Fibroblast of gingiva (primary cell): ENCODE measurements around the gene FOXK1.
"Not testable (repeated sequence)": the region's sequence is repeated elsewhere in the genome, so short reads cannot be mapped to it uniquely, and the experiment has no call there.

Experiments used
- DNase-seq: peaks from one replicate; pipeline ENCODE4 v3.0.0-alpha.2; 2011; ENCODE audit warnings: low read depth

FOXK1 gene

DNA sequence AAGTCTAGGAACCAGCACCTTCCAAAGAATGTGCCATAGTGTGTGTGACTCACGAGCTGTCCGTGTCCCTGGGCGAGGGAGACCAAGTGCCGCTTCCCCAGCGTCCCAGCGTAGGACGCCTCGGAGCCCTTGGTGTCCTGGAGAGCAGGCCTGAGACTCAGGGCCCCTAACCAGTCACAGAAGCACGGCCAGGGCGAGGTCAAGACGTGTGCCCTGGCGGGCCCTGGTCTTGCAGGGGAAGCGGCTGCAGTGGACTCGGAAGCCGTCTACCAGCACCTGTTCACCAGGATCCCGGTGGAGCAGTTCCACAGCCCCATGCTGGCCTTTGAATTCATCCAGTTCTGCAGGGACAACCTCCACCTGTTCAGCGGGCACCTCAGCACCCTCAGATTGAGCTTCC is 103.9 kb downstream of the FOXK1 start:
- no peak for DNase-seq

DNA sequence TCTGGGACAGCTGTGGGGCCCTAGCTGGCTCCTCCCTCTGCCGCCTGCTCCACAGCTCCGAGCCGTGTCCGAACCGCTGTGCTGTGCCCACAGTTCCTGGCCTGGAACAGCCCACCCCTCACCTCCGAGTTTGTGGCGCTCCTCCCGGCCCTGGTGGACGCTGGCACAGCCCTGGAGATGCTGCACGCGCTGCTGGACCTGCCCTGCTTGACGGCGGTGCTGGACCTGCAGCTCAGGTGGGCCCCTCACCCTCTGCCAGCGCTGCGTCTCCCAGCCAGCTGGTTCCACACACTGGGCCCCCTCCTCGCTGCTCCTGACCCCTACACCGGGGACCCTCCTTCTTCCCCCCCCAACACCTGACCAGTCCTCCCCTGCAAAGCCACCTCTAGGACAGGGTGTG is 105.4 kb downstream of the FOXK1 start:
- DNase-seq, result no peak

DNA sequence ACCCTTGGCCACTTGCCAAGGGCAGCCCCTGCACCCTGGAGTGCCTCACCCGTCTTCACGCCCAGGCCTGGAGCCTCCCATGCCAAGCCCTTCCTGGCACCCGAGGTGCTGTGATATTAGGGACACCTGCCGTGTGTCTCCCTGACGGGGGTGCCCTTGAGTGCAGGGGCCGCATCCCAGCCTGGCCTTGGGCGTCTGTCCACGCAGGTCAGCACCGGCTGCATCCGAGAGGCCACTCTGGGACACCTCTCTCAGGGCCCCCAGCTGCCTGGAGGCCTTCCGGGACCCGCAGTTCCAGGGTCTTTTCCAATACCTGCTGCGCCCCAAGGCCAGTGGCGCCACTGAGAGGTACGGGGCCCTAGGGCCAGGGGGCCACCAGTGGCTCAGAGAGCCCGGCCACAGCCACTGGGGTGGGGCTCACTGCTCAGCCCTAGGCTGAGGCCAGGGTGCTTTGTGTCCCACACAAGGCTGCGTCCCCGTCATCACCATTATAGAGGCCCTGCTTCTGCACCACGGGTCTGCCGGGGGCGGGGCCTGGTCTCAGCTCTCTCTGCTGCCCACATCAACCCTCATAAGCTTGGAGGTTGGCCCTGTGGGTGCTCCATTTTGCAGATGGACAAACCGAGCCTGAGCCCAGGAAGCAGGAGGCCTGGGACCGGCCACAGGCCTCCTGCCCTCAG is 106.0 kb downstream of the FOXK1 start:
- DNase-seq, result no peak

DNA sequence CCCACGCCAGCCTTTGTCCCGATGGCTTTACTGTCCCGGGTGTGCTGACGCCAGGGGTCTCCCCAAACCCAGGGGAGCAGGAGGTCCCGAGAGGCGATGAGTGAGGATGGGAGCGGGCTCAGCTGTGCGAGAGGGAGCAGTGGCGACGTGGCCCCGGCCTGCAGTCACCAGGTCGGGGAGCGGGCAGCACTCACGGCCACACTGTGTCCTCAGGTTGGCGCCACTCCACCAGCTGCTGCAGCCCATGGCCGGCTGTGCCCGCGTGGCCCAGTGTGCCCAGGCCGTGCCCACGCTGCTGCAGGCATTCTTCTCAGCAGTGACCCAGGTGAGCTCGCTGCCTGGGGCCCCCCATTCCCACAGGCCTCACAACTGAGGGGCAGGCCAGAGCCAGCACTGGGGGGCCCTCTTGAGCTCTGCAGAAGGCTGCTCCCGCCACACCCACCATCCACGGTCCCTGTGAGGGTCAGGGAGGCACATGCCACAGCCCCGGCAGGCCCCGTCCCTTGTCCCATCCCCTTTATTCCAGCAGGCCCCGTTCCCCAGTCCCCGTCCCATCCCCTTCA is 106.6 kb downstream of the FOXK1 start:
- DNase-seq, result no peak

DNA sequence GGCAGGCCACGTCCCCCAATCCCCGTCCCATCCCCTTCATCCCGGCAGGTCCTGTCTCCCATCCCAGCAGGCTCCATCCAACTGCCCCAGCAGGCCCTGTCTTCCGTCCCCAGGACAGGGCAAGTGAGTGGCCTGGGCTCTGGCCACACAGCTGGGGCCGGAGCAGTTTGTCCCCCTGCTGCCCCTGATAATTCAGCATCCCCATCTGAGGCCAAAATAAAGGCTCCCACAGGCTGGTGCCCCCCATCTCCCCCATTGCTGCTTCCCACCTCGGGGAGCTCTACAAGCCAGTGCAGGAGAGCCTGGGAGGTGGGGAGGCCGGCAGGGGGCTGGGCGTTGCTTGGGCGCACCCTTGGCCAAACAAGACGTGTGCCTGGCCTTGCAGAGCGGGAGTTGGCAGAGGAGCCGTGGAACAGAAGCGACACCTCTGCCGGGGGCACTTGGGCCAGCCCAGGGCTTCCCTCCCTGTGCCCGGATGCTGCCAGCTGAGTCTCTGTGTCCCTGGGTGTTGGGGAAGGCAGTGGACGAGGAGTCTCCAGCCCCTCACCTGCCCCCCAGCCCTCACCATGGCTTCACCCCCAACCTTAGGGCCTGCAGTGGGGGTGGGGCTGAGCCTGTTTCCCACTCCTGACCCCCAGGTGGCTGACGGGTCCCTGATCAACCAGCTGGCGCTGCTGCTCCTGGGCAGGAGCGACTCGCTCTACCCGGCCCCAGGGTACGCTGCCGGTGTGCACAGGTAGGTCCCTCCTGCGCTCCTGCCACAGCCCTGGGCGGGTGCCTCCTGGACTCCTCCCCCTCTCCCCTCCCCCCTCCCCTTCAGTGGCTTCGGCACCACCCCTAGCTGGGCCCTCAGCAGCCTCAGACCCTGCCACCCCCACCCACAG is 107.3 kb downstream of the FOXK1 start:
- DNase-seq, result no peak

DNA sequence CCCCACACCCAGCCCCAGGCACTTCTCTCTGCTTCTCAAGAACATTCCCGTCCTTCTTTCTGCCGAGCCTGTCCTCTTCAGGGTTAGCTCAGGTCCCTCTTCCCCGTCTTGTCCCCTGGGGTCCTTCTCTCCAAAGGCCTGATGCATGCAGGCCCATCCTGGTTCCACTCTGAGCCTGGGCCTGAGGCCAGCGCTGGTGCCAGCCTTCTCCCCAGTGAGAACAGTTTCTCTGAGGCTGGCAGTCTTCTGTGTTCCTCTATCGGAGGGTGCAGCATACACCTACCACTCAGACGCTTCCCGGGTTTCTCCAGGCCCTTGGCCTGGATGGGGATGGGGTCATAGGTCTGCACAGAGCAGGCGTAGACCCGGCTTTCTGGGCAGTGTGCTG is 108.0 kb downstream of the FOXK1 start:
- DNase-seq, result no peak

DNA sequence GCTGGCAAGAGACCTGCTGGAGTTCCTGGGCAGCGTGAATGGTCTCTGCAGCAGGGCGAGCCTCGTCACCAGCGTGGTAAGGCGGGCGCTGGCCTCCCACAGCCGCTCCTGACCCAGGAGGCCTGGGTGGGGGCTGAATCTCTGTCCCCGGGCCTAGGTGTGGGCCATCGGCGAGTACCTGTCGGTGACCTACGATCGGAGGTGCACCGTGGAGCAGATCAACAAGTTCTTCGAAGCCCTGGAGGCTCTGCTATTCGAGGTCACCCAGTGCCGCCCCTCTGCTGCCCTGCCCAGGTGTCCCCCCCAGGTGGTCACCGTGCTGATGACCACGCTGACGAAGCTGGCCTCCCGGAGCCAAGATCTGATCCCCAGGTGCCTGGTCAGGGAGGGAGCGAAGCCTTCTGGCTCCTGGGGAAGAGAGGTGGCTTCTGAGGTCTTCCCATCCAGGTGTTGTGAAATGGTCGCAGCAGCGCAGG is 108.5 kb downstream of the FOXK1 start:
- DNase-seq, result no peak

DNA sequence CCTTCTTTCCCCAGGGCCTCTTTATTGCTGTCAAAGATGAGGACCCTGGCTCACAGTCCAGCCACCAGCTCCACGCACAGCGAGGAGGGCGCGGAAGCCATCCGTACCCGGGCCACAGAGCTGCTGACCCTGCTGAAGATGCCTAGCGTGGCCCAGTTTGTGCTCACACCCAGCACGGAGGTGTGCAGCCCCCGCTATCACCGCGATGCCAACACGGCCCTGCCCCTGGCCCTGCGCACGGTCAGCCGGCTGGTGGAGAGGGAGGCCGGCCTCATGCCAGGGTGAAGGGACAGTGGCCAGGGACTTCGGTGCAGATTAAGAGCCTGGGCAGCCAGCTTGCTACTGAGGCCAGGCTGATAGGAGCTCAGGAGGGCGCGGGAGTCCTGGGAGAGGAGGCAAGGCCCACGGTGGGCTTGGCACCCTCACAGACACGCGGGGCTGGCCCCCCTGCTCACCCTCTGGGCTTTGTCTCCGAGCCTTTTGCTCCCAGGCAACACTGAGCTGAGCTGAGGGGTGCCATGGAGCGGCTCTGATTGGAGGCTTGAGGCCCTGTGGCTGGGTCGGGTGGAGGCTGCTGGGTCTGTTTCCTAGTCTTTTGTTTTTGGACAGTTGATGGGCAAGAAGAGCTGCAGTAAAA is 109.1 kb downstream of the FOXK1 start:
- no peak for DNase-seq

DNA sequence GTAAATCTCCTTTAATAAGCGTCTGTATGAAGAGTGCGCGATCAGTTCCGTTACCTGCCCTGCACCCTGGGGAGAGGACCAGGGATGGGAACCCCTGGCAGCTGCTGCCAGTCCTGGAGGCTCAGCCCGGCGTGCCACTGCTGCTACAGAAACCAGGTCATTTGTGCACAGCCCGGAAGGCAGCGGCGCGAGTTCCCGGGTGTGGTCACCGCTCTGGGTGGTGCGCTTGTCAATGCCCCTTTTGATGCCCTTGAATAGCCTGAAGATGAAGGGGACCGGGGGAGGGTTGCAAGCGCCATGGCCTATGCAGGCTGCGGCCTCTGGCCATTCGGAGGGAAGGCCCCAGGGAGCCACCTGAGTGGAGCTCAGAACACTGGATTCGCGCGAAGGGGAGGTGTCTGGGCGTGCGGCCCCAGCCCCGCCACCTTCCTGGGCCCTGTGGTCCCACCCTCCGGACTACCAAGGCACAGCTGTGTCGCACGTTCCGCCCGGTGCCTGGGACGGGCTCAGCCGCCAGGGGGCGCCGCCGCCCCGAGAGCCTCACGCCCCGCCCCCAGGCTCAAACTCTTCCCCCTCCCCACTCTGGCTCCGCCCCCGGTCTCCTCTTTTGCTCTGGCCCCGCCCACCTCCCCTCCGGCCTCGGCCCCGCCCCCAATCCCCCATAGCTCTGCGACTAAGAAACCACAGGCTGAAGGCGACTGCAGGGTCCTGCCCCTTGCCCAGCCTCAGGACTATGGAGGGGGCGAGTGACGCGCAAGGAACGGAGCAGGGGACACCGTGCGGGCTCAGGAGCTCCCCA is 109.8 kb downstream of the FOXK1 start:
- DNase-seq, result peak; percentile 43

DNA sequence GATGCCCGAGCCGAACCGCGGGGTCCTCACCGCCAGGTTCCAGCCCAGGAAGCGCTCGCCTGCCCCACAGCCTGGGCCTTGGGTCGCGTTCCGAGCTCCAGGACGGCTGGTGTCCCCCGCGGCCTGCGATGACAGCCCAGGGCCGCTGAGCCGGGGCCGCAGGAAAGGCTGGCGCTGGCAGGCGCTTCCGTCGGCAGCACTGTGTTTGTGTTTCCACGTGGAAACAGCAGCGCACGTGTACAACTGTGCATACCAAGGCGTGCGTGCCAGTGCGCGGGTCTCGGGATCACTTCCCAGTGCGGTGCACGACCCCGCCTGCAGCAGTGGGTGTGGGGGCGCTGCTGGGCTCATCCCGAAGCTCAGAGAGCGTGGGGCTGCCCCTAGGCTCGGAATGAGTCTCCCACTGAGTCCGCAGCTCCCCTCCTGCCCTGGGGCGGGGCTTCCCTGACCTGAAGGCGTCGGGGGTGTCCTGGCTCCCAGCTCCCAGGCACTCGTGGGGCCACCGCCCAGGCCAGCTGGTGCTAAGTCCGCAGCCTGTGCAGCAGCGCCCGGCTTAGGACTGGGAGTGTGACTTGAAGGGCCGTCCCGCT is 110.5 kb downstream of the FOXK1 start:
- DNase-seq, result peak; percentile 24

DNA sequence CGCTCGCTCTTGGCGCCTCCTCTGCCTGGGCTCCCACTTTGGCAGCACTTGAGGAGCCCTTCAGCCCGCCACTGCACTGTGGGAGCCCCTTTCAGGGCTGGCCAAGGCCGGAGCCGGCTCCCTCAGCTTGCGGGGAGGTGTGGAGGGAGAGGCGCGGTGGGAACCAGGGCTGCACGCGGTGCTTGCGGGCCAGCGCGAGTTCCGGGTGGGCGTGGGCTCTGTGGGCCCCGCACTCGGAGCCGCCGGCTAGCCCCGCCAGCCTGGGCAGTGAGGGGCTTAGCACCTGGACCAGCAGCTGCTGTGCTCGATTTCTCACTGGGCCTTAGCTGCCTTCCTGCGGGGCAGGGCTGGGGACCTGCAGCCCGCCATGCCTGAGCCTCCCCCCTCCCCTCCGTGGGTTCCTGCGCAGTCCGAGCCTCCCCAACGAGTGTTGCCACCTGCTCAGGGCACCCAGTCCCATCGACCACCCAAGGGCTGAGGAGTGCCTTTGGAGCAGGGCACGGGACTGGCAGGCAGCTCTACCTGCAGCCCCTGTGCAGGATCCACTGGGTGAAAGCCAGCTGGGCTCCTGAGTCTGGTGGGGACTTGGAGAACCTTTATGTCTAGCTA is 111.4 kb downstream of the FOXK1 start:
- not testable (repeated sequence) for DNase-seq

DNA sequence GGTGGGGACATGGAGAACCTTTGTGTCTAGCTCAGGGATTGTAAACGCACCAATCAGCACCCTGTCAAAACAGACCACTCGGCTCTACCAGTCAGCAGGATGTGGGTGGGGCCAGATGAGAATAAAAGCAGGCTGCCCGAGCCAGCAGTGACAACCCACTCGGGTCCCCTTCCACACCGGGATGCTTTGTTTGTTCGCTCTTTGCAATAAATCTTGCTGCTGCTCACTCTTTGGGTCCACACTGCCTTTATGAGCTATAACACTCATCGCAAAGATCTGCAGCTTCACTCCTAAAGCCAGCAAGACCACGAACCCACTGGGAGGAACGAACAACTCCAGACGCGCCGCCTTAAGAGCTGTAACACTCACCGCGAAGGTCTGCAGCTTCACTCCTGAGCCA is 112.1 kb downstream of the FOXK1 start:
- not testable (repeated sequence) for DNase-seq

DNA sequence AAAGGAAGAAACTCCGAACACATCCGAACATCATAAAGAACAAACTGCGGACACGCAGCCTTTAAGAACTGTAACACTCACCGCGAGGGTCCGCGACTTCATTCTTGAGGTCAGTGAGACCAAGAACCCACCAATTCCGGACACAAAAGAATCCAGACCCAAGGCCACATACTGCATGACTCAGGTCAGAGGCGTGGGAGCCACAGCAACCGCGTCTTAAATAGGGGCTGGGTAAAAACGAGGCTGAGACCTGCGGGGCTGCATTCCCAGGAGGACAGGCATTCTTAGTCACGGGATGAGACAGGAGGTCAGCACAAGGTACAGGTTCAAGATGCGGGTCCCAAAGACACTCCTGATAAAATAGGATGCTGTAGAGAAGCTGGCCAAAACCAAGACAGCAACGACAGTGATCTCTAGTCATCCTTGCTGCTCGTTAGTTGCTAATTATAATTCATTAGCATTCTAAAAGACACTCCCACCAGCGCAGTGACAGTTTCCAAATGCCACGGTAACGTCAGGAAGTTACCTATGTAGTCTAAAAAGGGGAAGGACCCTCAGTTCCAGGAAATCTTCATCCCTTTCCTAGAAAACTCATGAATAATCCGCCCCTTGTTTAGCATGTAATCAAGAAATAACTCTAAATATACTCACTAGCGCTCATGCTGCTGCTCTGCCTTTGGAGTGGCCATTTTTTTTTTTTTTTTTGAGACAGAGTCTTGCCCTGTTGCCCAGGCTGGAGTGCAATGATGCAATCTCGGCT is 112.7 kb downstream of the FOXK1 start:
- DNase-seq, result no peak

DNA sequence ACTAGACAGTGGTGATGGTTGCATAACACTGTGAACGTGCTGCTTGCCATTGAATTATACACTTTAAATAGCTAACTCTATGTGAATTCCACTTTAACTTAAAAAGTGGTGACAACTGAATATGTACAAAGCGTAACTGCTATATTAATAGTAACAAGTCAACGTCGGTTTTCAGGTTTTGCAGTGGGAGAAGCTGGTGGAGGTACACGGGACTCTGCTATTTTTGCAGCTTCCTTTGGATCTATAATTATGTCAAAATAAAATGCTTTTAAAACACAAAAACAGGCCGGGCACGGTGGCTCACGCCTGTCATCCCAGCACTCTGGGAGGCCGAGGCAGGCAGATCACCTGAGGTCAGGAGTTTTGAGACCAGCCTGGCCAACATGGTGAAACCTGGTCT is 114.4 kb downstream of the FOXK1 start:
- DNase-seq, result no peak

DNA sequence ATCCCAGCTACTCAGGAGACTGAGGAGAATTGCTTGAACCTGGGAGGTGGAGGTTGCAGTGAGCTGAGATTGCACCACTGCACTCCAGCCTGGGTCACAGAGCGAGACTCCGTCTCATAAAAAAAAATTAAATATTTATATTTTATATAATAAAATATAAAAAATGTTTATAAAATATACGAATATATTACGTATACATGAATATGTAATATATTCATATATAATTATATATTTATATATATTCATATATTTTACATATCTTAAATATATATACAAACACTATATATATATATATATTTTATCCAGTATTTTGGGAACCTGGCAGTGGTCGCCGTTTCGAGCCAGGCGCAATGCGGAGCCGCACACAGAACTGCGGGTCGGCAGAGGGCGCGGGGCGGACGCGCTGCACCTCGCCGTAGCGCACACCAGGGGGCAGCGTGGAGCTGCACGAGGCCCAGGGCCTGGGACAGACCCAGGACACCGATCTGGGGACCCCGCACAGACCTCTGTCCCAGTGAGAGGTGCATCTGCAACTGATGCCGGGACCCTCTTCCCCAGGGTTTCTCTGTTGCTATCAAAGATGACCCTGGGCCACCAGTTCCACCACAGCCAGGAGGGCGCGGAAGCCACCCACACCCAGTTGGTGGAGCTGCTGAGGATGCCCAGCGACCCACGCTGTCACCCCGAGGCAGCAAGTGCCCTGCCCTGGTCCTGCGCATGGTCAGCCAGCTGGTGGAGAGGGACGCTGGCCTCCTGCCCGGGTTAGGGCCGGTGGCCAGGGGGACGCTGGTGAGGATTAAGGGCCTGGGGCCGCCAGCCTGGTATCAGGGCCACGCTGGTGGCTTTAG is 116.0 kb downstream of the FOXK1 start:
- peak; percentile 15 for DNase-seq

DNA sequence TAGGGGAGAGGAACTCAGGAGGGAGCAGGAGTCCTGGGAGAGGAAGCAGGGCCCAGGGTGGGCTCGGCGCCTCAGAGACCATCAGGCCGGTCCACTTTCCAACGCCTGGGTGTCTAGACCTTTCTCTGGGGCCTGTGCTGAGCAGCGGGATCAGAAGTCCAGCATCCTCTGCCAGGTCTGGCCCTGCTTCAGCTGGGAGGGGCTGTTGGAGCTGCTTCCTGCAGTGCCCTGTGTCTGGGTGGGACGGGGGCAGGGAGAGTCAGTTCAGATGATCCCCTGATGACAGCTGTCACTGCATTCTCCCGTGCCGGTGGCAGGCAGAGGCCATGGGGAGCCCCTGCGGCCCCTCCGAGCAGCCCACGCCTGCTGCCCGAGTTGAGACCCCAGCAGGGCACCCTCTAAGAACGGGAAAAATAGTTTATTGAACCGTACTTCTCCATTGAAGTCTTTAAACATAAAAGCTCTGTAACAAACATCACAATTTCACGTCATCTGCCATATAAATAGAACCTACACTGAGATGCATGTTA is 116.7 kb downstream of the FOXK1 start:
- DNase-seq, result no peak

DNA sequence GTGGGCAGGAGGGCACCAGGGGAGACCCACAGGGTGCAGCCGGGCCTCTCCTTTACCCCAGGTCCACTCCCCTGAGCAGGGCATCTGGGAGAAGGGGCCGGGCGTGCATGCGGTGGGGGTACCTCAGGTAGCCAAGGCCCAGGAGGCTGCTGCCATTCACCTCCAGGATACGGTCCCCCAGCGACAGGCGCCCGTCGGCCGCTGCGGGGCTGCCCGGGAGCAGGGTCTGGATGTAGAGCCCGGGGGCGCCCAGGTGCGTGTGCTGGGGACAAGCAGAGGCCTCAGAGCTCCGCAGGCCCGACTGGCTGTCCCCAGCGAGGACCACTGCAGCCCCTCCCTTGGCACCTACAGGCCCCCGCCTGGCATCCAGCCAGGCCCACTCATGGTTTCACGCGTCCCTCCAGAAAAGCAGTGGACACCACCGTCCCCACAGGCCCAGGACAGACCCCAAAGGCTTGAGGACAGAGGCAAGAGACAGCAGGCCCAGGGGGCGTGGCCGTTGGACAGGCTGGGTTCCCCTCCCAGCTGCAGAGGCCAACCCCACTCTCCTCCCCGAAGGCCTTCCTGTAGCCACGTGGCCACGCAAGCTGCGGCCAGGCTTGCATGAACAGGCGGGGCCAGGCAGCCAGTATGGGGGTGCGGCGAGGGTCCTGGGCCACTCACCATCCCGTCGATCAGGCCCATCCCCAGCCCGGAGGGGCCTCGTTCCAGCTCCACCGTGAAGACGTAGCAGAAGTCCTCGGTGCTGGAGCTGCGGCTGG is 117.6 kb downstream of the FOXK1 start:
- peak; percentile 13 for DNase-seq

DNA sequence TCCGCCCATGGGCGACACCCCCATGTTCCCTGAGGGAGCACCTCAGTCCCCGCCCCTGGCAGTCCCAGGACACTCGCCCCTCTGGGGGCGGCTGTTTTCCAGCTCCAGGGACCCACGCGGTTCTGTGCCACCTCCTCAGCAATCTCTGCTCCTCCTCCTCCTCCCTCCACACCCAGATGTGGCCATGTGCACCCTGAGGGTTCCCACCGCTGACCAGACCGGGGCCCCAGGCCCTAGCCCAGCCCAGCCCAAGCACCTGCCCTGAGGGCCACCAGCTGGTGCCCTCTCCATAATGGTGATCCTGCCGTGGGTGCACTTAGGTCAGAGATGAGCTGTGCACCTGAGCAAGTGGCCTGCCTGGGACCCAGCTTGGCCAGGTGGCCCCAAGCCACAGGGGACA is 118.4 kb downstream of the FOXK1 start:
- no peak for DNase-seq
